ENCODE results near the gene FRMD4A.

FRMD4A gene

DNA sequence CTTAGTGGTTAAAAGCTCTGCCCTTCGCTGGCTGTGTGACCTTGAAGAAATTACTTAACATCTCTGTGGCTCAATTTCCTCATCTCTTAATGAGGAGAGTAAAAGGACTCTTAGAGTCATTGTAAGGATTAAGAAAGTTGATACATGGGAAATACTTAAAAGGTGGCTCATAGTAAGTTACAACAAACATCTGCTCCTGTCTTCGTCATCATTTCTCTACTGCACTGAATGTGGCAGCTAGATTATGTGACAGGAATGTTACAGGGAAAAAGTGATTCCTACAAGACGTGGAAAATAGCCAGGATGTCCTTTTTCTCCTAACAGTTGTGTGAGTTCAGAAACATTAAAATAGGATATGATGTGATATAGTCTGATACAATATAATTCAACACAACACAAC is 184.7 kb downstream of the FRMD4A start:
- TF ChIP-seq, protein P1, sequence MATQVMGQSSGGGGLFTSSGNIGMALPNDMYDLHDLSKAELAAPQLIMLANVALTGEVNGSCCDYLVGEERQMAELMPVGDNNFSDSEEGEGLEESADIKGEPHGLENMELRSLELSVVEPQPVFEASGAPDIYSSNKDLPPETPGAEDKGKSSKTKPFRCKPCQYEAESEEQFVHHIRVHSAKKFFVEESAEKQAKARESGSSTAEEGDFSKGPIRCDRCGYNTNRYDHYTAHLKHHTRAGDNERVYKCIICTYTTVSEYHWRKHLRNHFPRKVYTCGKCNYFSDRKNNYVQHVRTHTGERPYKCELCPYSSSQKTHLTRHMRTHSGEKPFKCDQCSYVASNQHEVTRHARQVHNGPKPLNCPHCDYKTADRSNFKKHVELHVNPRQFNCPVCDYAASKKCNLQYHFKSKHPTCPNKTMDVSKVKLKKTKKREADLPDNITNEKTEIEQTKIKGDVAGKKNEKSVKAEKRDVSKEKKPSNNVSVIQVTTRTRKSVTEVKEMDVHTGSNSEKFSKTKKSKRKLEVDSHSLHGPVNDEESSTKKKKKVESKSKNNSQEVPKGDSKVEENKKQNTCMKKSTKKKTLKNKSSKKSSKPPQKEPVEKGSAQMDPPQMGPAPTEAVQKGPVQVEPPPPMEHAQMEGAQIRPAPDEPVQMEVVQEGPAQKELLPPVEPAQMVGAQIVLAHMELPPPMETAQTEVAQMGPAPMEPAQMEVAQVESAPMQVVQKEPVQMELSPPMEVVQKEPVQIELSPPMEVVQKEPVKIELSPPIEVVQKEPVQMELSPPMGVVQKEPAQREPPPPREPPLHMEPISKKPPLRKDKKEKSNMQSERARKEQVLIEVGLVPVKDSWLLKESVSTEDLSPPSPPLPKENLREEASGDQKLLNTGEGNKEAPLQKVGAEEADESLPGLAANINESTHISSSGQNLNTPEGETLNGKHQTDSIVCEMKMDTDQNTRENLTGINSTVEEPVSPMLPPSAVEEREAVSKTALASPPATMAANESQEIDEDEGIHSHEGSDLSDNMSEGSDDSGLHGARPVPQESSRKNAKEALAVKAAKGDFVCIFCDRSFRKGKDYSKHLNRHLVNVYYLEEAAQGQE (IDR thresholded peaks at IDR 0.05; ENCODE audit: low read depth) = no peak
- TF ChIP-seq TEAD4 (IDR thresholded peaks at IDR 0.05) (no peak), NFIC (IDR thresholded peaks at IDR 0.05) (no peak), FOXM1 (IDR thresholded peaks at IDR 0.05; ENCODE audit: borderline replicate concordance, low read depth) (no peak), CEBPB (IDR thresholded peaks at IDR 0.05) (no peak)
- TF ChIP-seq, protein P2, sequence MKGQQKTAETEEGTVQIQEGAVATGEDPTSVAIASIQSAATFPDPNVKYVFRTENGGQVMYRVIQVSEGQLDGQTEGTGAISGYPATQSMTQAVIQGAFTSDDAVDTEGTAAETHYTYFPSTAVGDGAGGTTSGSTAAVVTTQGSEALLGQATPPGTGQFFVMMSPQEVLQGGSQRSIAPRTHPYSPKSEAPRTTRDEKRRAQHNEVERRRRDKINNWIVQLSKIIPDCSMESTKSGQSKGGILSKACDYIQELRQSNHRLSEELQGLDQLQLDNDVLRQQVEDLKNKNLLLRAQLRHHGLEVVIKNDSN (IDR thresholded peaks at IDR 0.05) = no peak

DNA sequence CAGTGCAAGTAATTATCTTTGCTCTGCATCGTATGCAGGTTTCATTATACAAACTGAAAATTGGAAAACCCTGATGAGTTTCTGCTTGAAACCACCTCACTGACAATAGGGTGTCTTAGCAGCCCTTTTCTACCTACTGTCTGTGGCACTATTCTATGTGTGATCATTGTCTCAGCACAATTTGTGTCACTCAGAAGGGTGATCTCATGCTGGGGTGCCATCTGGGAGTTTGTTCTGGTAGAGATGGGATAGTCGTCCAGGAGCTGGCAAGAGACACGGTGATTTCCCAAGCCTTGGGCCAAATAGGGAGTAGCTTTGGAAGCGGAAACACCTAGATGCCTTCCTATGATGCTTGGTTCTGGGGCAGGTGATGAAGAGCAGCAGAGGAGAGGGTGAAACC is 186.3 kb downstream of the FRMD4A start:
- no peak for TF ChIP-seq NFIC (IDR thresholded peaks at IDR 0.05)
- no peak for TF ChIP-seq EGR1 (IDR thresholded peaks at IDR 0.05)
- TF ChIP-seq CEBPB (IDR thresholded peaks at IDR 0.05) = no peak
- no peak for TF ChIP-seq ZBTB7A (IDR thresholded peaks at IDR 0.05; ENCODE audit: low read depth)
- TF ChIP-seq YY1 (IDR thresholded peaks at IDR 0.05; ENCODE audit: low read depth) = no peak
- no peak for TF ChIP-seq EP300 (IDR thresholded peaks at IDR 0.05; ENCODE audit: borderline replicate concordance)
- TF ChIP-seq FOXM1 (IDR thresholded peaks at IDR 0.05; ENCODE audit: borderline replicate concordance, low read depth) = no peak
- no peak for TF ChIP-seq RAD21 (IDR thresholded peaks at IDR 0.05; ENCODE audit: low read depth)
- no peak for TF ChIP-seq TCF12 (IDR thresholded peaks at IDR 0.05; ENCODE audit: low read depth)
- TF ChIP-seq, protein P2 (IDR thresholded peaks at IDR 0.05) = no peak
- TF ChIP-seq, protein P1 (IDR thresholded peaks at IDR 0.05; ENCODE audit: low read depth) = no peak
- no peak for TF ChIP-seq TAF1 (IDR thresholded peaks at IDR 0.05; ENCODE audit: low read depth)
- TF ChIP-seq CREB1 (IDR thresholded peaks at IDR 0.05; ENCODE audit: low read depth) = no peak
- TF ChIP-seq, protein P3, sequence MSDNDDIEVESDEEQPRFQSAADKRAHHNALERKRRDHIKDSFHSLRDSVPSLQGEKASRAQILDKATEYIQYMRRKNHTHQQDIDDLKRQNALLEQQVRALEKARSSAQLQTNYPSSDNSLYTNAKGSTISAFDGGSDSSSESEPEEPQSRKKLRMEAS (IDR thresholded peaks at IDR 0.05) = no peak
- no peak for TF ChIP-seq TEAD4 (IDR thresholded peaks at IDR 0.05)

DNA sequence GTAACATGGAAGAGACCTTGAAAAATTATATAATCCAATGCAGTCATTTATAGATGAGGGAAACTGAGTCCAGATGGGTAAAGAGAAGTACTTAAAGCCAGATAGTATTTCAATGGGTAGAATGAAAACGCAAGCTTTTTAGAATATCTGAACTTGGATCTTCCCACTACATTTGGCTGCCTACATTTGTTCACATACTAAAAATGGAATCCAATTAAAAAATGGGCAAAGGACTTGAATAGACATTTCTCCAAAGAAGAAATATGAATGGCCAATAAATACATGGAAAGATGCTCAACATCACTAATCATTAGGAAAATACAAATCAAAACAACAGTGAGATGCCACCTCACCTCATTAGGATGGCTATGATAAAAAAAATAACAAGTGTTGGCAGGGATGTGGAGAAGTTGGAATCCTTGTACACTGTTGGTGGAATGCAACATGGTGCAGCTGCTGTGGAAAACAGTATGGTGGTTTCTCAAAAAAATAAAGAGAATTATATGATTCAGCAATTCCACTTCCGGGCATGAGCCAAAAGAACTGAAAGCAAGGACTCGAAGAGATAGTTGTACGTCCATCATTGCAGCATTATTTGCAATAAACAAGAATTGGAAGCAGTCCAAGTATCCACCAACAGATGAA is 188.0 kb downstream of the FRMD4A start:
- TF ChIP-seq RAD21 (IDR thresholded peaks at IDR 0.05; ENCODE audit: low read depth) (no peak), TCF12 (IDR thresholded peaks at IDR 0.05; ENCODE audit: low read depth) (no peak), FOXM1 (IDR thresholded peaks at IDR 0.05; ENCODE audit: borderline replicate concordance, low read depth) (no peak), YY1 (IDR thresholded peaks at IDR 0.05; ENCODE audit: low read depth) (no peak), EP300 (IDR thresholded peaks at IDR 0.05; ENCODE audit: borderline replicate concordance) (no peak)

DNA sequence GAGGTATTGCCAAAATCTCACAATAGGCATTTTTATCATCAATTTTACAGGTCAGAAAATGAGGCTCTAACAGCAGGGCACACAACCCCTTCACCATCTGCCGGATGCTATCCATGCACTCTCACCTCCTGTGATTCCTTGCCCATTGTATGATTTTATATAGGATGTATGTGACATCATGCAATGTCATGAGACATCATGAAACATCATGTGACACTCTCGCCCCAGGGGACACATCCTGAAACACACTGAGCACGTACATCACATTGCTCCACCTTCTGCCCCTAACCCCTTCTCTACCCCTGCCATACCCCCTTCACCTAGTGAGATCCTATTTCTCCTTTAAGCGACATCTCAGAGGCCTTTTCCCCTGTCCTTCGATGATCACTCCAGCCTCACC is 189.4 kb downstream of the FRMD4A start:
- TF ChIP-seq TEAD4 (IDR thresholded peaks at IDR 0.05) (no peak), ZBTB7A (IDR thresholded peaks at IDR 0.05; ENCODE audit: low read depth) (no peak), NFIC (IDR thresholded peaks at IDR 0.05) (no peak), EP300 (IDR thresholded peaks at IDR 0.05; ENCODE audit: borderline replicate concordance) (no peak), CEBPB (IDR thresholded peaks at IDR 0.05) (no peak), RAD21 (IDR thresholded peaks at IDR 0.05; ENCODE audit: low read depth) (no peak), TCF12 (IDR thresholded peaks at IDR 0.05; ENCODE audit: low read depth) (no peak), EGR1 (IDR thresholded peaks at IDR 0.05) (no peak), TAF1 (IDR thresholded peaks at IDR 0.05; ENCODE audit: low read depth) (no peak), FOXM1 (IDR thresholded peaks at IDR 0.05; ENCODE audit: borderline replicate concordance, low read depth) (no peak), CREB1 (IDR thresholded peaks at IDR 0.05; ENCODE audit: low read depth) (no peak), YY1 (IDR thresholded peaks at IDR 0.05; ENCODE audit: low read depth) (no peak)
- TF ChIP-seq, protein P3 (IDR thresholded peaks at IDR 0.05) = no peak
- TF ChIP-seq, protein P1 (IDR thresholded peaks at IDR 0.05; ENCODE audit: low read depth) = no peak
- TF ChIP-seq, protein P2 (IDR thresholded peaks at IDR 0.05) = no peak

Data from Ishikawa (cell line).